K562 (cell line): ENCODE data around the gene WDR54. TPM values are rescaled to one million over a fixed set of nuclear protein-coding genes. Genes with fewer than 3 reads are reported as not detected.

Experiments used
- ATAC-seq: fragments of 200-7000 bp; cut with Tn5 transposase; 3 replicates; pipeline ENCODE4 v1.9.1; 2020; ENCODE audit warnings: moderate library complexity
- BruUV-seq: library from RNA; stranded (reverse); fragments of 400-500 nt; replicated peaks from 2 replicates; lab custom pipeline; 2021; lab: Mats Ljungman, UMichigan
- CTCF ChIA-PET: fragments of 300-600 bp; formaldehyde crosslinking; extraction: SDS; loops from one replicate; lab custom pipeline; 2021; ENCODE audit warnings: low intra/inter-chr PET ratio; lab: Yijun Ruan, JAX
- POLR2A ChIA-PET: fragments of 300-600, 350-650 bp; sonication (Branson Sonifier 250); formaldehyde crosslinking; extraction: SDS; loops from one replicate; lab custom pipeline; 2021; ENCODE audit warnings: antibody characterized with exemption, inconsistent platforms; lab: Yijun Ruan, JAX
- DNase-seq, 4 experiments: peaks; one replicate each; pipeline versions ENCODE4 v3.0.0 to v3.0.0-alpha.2; 2011 to 2018; ENCODE audit warnings: low spot score in 3 of 4, mixed read lengths in 3 of 4; ENCODE audit errors: extremely low read depth in 1 of 4
- FAIRE-seq: peaks from 2 replicates; lab custom pipeline; 2011; peaks lifted over from hg19 to GRCh38; lab: Jason Lieb, UNC
- H2AFZ ChIP-seq: 2 replicates; pipeline ENCODE4 v1.6.0; 2011; ENCODE audit warnings: low read depth, low read length, control low read depth, inconsistent platforms
- H3K27ac ChIP-seq: fragments of 200-600 bp; 3 replicates; pipeline ENCODE4 v1.8.0; 2011; ENCODE audit warnings: low read depth, mild to moderate bottlenecking, control low read depth, inconsistent platforms, low read length, moderate library complexity, mixed read lengths; ENCODE audit errors: extremely low read depth
- H3K27me3 ChIP-seq, 2 experiments: fragments of 300-600 bp in 1 of 2; 2 replicates in 1 of 2; 3 replicates in 1 of 2; pipeline versions ENCODE4 v1.6.0 to v1.8.0; 2011; ENCODE audit warnings: inconsistent platforms in 2 of 2, low read length in 2 of 2, mild to moderate bottlenecking in 1 of 2, mixed read lengths in 1 of 2, moderate library complexity in 1 of 2; ENCODE audit not compliant: control insufficient read depth in 2 of 2, insufficient read depth in 2 of 2
- H3K36me3 ChIP-seq: fragments of 300-600 bp; 3 replicates; pipeline ENCODE4 v1.8.0; 2011; ENCODE audit warnings: mild to moderate bottlenecking, low read length, inconsistent platforms; ENCODE audit not compliant: control insufficient read depth, insufficient read depth
- H3K4me1 ChIP-seq, 2 experiments: fragments of 200-600 bp in 1 of 2; replicated peaks in 1 of 2; 2 replicates in 1 of 2; 3 replicates in 1 of 2; pipeline versions ENCODE4 v1.5.1 to v1.8.0; 2011; ENCODE audit warnings: inconsistent platforms in 2 of 2, low read length in 2 of 2, mild to moderate bottlenecking in 1 of 2, mixed read lengths in 1 of 2, moderate library complexity in 1 of 2; ENCODE audit not compliant: control insufficient read depth in 2 of 2, insufficient read depth in 2 of 2
- H3K4me2 ChIP-seq: 2 replicates; pipeline ENCODE4 v1.6.1; 2011; ENCODE audit warnings: low read length, control low read depth, inconsistent platforms, mixed read lengths; ENCODE audit not compliant: insufficient read depth
- H3K4me3 ChIP-seq: fragments of 200-600 bp; sonication (generic), shearing (Covaris generic); 2 replicates; pipeline ENCODE4 v1.5.1; 2016; ENCODE audit warnings: control low read depth, inconsistent platforms
- H3K79me2 ChIP-seq: fragments of 200-600 bp; 3 replicates; pipeline ENCODE4 v1.8.0; 2011; ENCODE audit warnings: low read length, inconsistent platforms; ENCODE audit not compliant: control insufficient read depth, insufficient read depth
- H3K9ac ChIP-seq, 2 experiments: 2 replicates each; pipeline versions ENCODE4 v1.6.0 to v1.6.1; 2011; ENCODE audit warnings: low read depth in 2 of 2, low read length in 2 of 2, control low read depth in 1 of 2, inconsistent platforms in 1 of 2, mild to moderate bottlenecking in 1 of 2, mixed read lengths in 1 of 2; ENCODE audit not compliant: insufficient read depth in 1 of 2
- H3K9me1 ChIP-seq: one replicate; pipeline ENCODE4 v1.6.0; 2011; ENCODE audit warnings: inconsistent platforms, mild to moderate bottlenecking, low read length, moderate library complexity; ENCODE audit not compliant: control insufficient read depth, insufficient read depth
- H3K9me3 ChIP-seq: replicated peaks from 2 replicates; pipeline ENCODE4 v1.5.1; 2011; ENCODE audit warnings: low read depth, low read length, inconsistent platforms; ENCODE audit not compliant: control insufficient read depth, insufficient read depth
- H4K20me1 ChIP-seq: replicated peaks from 2 replicates; pipeline ENCODE4 v1.6.1; 2011; ENCODE audit warnings: low read length, inconsistent platforms, mixed read lengths; ENCODE audit not compliant: control insufficient read depth, insufficient read depth
- CBX2 ChIP-seq: fragments of 200-600 bp; sonication (generic); IDR thresholded peaks from one replicate; pipeline ENCODE4 v1.6.1; 2012; ENCODE audit warnings: mild to moderate bottlenecking, low read length, inconsistent platforms; ENCODE audit not compliant: insufficient read depth, poor library complexity, severe bottlenecking
- POLR2G ChIP-seq: fragments of 200-400 bp; formaldehyde crosslinking; IDR thresholded peaks from 2 replicates; pipeline ENCODE4 v1.6.1; 2017; ENCODE audit warnings: low read depth, mild to moderate bottlenecking, antibody characterized with exemption, low read length, moderate library complexity
- RBFOX2 ChIP-seq: fragments of 200-400 bp; formaldehyde crosslinking; IDR thresholded peaks from 2 replicates; pipeline ENCODE4 v1.6.1; 2017; ENCODE audit warnings: low read depth, mild to moderate bottlenecking, low read length, moderate library complexity
- ZBTB33 ChIP-seq: sonication (generic); formaldehyde crosslinking; IDR thresholded peaks from 2 replicates; pipeline ENCODE4 v1.8.1; 2023; ENCODE audit warnings: mild to moderate bottlenecking, missing genetic modification reagents
- ZNF3 ChIP-seq: fragments of 250-450 bp; sonication (Bioruptor Pico); IDR thresholded peaks from 2 replicates; pipeline ENCODE4 v1.5.0; 2021; ENCODE audit warnings: mild to moderate bottlenecking, moderate library complexity
- ZNF431 ChIP-seq: sonication (generic); formaldehyde crosslinking; IDR thresholded peaks from 2 replicates; pipeline ENCODE4 v1.8.0; 2022; ENCODE audit warnings: mild to moderate bottlenecking, missing genetic modification reagents
- WGBS: fragments of 100-300 bp; shearing (Covaris generic); methylation state at CpG from one replicate; pipeline ENCODE4 v1.1.6; 2016; ENCODE audit warnings: low coverage, mixed read lengths; ENCODE audit not compliant: insufficient coverage; ENCODE audit errors: missing lambda C conversion rate; 5-methylcytosine and 5-hydroxymethylcytosine counted together
- in situ Hi-C: fragments of 300-500 bp; cut with MboI; formaldehyde crosslinking; loops from 4 replicates; pipeline ENCODE4 v1.15.0; 2018; ENCODE audit warnings: inconsistent platforms, mixed read lengths
- intact Hi-C: fragments of 100-400 bp; cut with micrococcal nuclease; formaldehyde crosslinking; loops from 2 replicates; pipeline ENCODE4 v1.14.2; 2022
- polyA plus RNA-seq, 8 experiments: library from polyadenylated mRNA; depleted of rRNA in 4 of 8; stranded (reverse) in 5 of 8; unstranded in 3 of 8; fragments of >200 nt; fragmentation: Nextera tagmentation in 2 of 8; fragmentation: Illumina TruSeq in 1 of 8; extraction: Ambion mirVana in 2 of 8; extraction: Trizol in 1 of 8; gene quantifications; 2 replicates each; pipeline versions ENCODE4 v1.2.1 to v1.2.3, GENCODE V29; 2011 to 2014; ENCODE audit warnings: inconsistent platforms in 1 of 8, missing spikeins in 1 of 8
- total RNA-seq, 7 experiments: library from RNA; depleted of rRNA in 6 of 7; stranded (reverse); fragments of >200 nt in 6 of 7; fragmentation: Illumina TruSeq in 2 of 7; extraction: Trizol in 2 of 7; gene quantifications; 2 replicates each; pipeline versions ENCODE4 v1.2.1 to v1.2.3, GENCODE V29; 2011 to 2021; ENCODE audit warnings: low replicate concordance in 1 of 7

Gene WDR54
- total and polyA plus RNA-seq, 9 of the 15 experiments (the other 6 are each of a cell fraction or from before 2014, with no cell fraction given) = 5.2 to 15.2 (median 7.4) TPM

DNA sequence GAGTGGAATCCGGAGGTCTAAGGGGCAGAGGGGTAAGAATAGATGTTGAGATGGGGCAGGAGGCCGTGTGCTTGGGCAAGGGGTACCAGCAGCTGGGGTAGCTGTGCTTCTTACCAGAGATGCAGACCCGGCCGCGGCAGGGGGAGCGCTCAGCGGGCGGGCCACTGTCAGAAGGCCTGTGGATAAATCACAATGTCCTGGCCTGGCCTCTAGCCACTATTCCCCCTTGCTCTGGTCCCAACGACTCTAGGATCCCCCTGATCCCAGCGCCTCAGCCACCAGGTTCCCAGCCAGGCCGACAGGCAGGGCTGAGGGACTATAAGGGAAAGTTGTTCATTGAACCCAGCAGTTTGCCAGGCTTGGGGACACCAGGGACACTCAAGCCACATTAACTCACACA lies 9.0 kb downstream of the WDR54 start:
- Histone ChIP-seq H3K4me1 (peaks cover 0 to 16% of the 10 kb centered on the region in 2 experiments; a peak in 1 of 5 replicates), H3K27ac (no peak overlapping the region), H3K36me3 (no peaks in the 10 kb centered on the region), H2AFZ (no peak overlapping the region), H4K20me1 (no peaks in the 10 kb centered on the region), H3K9ac (peak overlapping the region in 1 of 2 experiments; percentile 31; a peak in 2 of 4 replicates), H3K9me3 (no peaks in the 10 kb centered on the region), H3K9me1 (no peaks in the 10 kb centered on the region), H3K79me2 (no peaks in the 10 kb centered on the region), H3K4me3 (no peak overlapping the region), H3K4me2 (no peak overlapping the region), H3K27me3 (no peaks in the 10 kb centered on the region)
- ChIA-PET POLR2A (interaction anchor here (0.6 to 0.9 kb wide), 2 partner anchors 10 to 28 kb away, joined by 3 to 4 read pairs; no protein-coding TSS in a partner anchor), CTCF (no interaction called here)
- in situ Hi-C loops = no loop called here
- DNase-seq (no peak), FAIRE-seq (no peak), ATAC-seq (no peak)
- no peak for TF ChIP-seq ZNF3 (CRISPR knock-in tag)
- intact Hi-C loops = no loop called here
- BruUV-seq = no TSS peak
- WGBS = 43% methylated on average over 11 of the region's 11 CpGs

- BruUV-seq = no TSS peak
- H3K27me3 ChIP-seq = no peaks in the 10 kb centered on the region
- H4K20me1 ChIP-seq = no peaks in the 10 kb centered on the region
- ChIA-PET CTCF (no interaction called here), POLR2A (interaction anchor here (1.0 kb wide), 1 partner anchor 18 kb away, joined by 5 read pairs; the partner anchor contains the start of gene INO80B)
- no peaks in the 10 kb centered on the region for H3K79me2 ChIP-seq
- intact Hi-C loops (no loop called here), in situ Hi-C loops (no loop called here)
- H2AFZ ChIP-seq = no peak overlapping the region
- H3K9me3 ChIP-seq = no peaks in the 10 kb centered on the region
- WGBS = 69% methylated on average over 25 of the region's 43 CpGs
- ATAC-seq (no peak), DNase-seq (no peak), FAIRE-seq (no peak)
- H3K4me3 ChIP-seq = no peak overlapping the region
- H3K4me2 ChIP-seq = no peak overlapping the region
- H3K36me3 ChIP-seq = no peaks in the 10 kb centered on the region
- no peak overlapping the region for H3K27ac ChIP-seq
- peak overlapping the region in 1 of 2 experiments; percentile 54; a peak in 2 of 4 replicates for H3K9ac ChIP-seq
- TF ChIP-seq ZBTB33 = peak; percentile 73; the same call in 1 of the 2 replicates
- TF ChIP-seq POLR2G = 0 out of 2 replicates have a peak, but pooled peaks have one; percentile 14
- no peak for TF ChIP-seq ZNF431 (CRISPR knock-in tag)
- no peak for TF ChIP-seq CBX2
- TF ChIP-seq RBFOX2 = 0 out of 2 replicates have a peak, but pooled peaks have one; percentile 19
- H3K9me1 ChIP-seq = no peaks in the 10 kb centered on the region
- H3K4me1 ChIP-seq = peaks cover 16 to 34% of the 10 kb centered on the region in 2 experiments; a peak in 4 of 5 replicates
These were observed 14.7 kb downstream of the WDR54 start for GRCh38 chr2:74436111-74436805.
